Adrenal gland (tissue), 5 donors: ENCODE results near the gene CEPT1.

Experiments used
- CTCF ChIP-seq, 6 experiments: fragments of 450-650 bp in 4 of 6; fragments of 200-600 bp in 2 of 6; sonication (generic) in 1 of 6; IDR thresholded peaks; 1 replicate in 5 of 6; 2 replicates in 1 of 6; pipeline versions ENCODE4 v1.5.1 to v1.8.0; 2016 to 2021; ENCODE audit warnings: antibody characterized with exemption in 6 of 6, mild to moderate bottlenecking in 2 of 6, moderate library complexity in 1 of 6
- POLR2A ChIP-seq, 2 donors: fragments of 450-650 bp; IDR thresholded peaks; one replicate each; pipeline ENCODE4 v1.6.1; 2017; ENCODE audit warnings: antibody characterized with exemption in 2 of 2, mild to moderate bottlenecking in 2 of 2, moderate library complexity in 1 of 2
- donor health status: DM: no; HTN: no; CAD: no.

DNA sequence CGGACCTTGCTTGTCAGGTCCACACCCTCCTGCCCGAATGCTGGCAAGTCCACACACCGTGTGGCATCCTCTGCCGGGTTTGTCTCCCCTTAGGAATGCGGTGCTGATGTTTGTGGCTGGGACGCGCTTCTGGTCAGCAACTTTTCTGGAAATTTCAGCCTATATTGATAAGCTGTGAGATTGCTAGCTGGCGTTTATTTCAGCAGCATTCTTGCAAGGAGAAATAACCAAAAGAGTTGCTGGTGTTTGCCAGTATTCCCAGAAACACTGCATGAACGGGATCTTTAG, 601 bp downstream of the CEPT1 start:
- TF ChIP-seq CTCF (IDR thresholded peaks at IDR 0.05) (no peak), POLR2A (IDR thresholded peaks at IDR 0.05) (no peak)
